K562 (cell line): ENCODE results near the gene FAM174C. TPM values are rescaled to one million over a fixed set of nuclear protein-coding genes. Genes with fewer than 3 reads are reported as not detected.

Experiments
- ASH1L ChIP-seq: fragments of 450-650 bp; IDR thresholded peaks from 2 replicates; pipeline ENCODE4 v1.6.1; 2018; ENCODE audit warnings: borderline replicate concordance, mild to moderate bottlenecking, low read depth; ENCODE audit not compliant: partially characterized antibody
- ATF1 ChIP-seq, 2 experiments: fragments of 450-650 bp in 1 of 2; IDR thresholded peaks; 2 replicates each; pipeline ENCODE4 v1.6.1; 2016; ENCODE audit warnings: missing compliant biosample characterization in 1 of 2, missing genetic modification characterization in 1 of 2
- BCL6 ChIP-seq: fragments of 250-450 bp; sonication (Bioruptor Pico); IDR thresholded peaks from 2 replicates; pipeline ENCODE4 v1.4.0; 2020
- CHD1 ChIP-seq: fragments of 200-600 bp; sonication (generic); IDR thresholded peaks from one replicate; pipeline ENCODE4 v1.6.1; 2012; ENCODE audit warnings: mild to moderate bottlenecking, moderate library complexity, low read length, inconsistent platforms
- FOXJ3 ChIP-seq: sonication (generic); formaldehyde crosslinking; IDR thresholded peaks from 2 replicates; pipeline ENCODE4 v1.4.0; 2020; ENCODE audit warnings: mild to moderate bottlenecking, missing genetic modification reagents
- KDM1A ChIP-seq, 2 experiments: fragments of 450-650 bp; IDR thresholded peaks; 2 replicates each; pipeline ENCODE4 v1.6.1; 2016; ENCODE audit warnings: mild to moderate bottlenecking in 2 of 2
- POU5F1 ChIP-seq: fragments of 150-350 bp; IDR thresholded peaks from 2 replicates; pipeline ENCODE4 v1.6.1; 2014; ENCODE audit warnings: borderline replicate concordance, low read length, low read depth, mild to moderate bottlenecking; ENCODE audit not compliant: partially characterized antibody
- RBM39 ChIP-seq: fragments of 200-400 bp; formaldehyde crosslinking; optimal IDR thresholded peaks from 2 replicates; pipeline ENCODE3; 2018; ENCODE audit warnings: low read depth, low read length
- RFX5 ChIP-seq: IDR thresholded peaks from 2 replicates; pipeline ENCODE4 v1.6.1; 2011; ENCODE audit warnings: low read depth, mild to moderate bottlenecking, improper control_type of control experiment, low read length
- SMAD4 ChIP-seq: fragments of 250-450 bp; sonication (Bioruptor Pico); conservative IDR thresholded peaks from 2 replicates; pipeline ENCODE4 v1.8.0; 2021; ENCODE audit warnings: inconsistent platforms, mild to moderate bottlenecking, moderate library complexity
- SMARCA5 ChIP-seq: fragments of 450-650 bp; IDR thresholded peaks from 2 replicates; pipeline ENCODE4 v1.6.1; 2016
- polyA plus RNA-seq, 8 experiments: library from polyadenylated mRNA; depleted of rRNA in 4 of 8; stranded (reverse) in 5 of 8; unstranded in 3 of 8; fragments of >200 nt; fragmentation: Nextera tagmentation in 2 of 8; fragmentation: Illumina TruSeq in 1 of 8; extraction: Ambion mirVana in 2 of 8; extraction: Trizol in 1 of 8; gene quantifications; 2 replicates each; pipeline versions ENCODE4 v1.2.1 to v1.2.3, GENCODE V29; 2011 to 2014; ENCODE audit warnings: inconsistent platforms in 1 of 8, missing spikeins in 1 of 8
- total RNA-seq, 7 experiments: library from RNA; depleted of rRNA in 6 of 7; stranded (reverse); fragments of >200 nt in 6 of 7; fragmentation: Illumina TruSeq in 2 of 7; extraction: Trizol in 2 of 7; gene quantifications; 2 replicates each; pipeline versions ENCODE4 v1.2.1 to v1.2.3, GENCODE V29; 2011 to 2021; ENCODE audit warnings: low replicate concordance in 1 of 7
- TF ChIP-seq, protein P1 (sequence below), 3 experiments: fragments of 200-800 bp in 1 of 3; sonication (Bioruptor generic) in 1 of 3; sonication (generic) in 1 of 3; formaldehyde crosslinking in 1 of 3; IDR thresholded peaks; 2 replicates each; pipeline versions ENCODE4 v1.6.1 to v1.8.0; 2016 to 2022; ENCODE audit warnings: mild to moderate bottlenecking in 2 of 3, missing compliant biosample characterization in 2 of 3, missing genetic modification characterization in 2 of 3, missing genetic modification reagents in 1 of 3
- TF ChIP-seq, protein P2 (sequence below): fragments of 250-450 bp; sonication (Bioruptor Pico); IDR thresholded peaks from 2 replicates; pipeline ENCODE4 v1.8.0; 2022; ENCODE audit warnings: inconsistent platforms, mild to moderate bottlenecking, moderate library complexity, borderline replicate concordance
- TF ChIP-seq, protein P3 (sequence below): fragments of 250-450 bp; sonication (Bioruptor Pico); IDR thresholded peaks from 2 replicates; pipeline ENCODE4 v1.5.0; 2020; ENCODE audit warnings: mild to moderate bottlenecking, borderline replicate concordance

The FAM174C gene
- total and polyA plus RNA-seq, 9 of the 15 experiments (the other 6 are each of a cell fraction or from before 2014, with no cell fraction given): 0.66 to 89.6 (median 20.3) TPM

DNA sequence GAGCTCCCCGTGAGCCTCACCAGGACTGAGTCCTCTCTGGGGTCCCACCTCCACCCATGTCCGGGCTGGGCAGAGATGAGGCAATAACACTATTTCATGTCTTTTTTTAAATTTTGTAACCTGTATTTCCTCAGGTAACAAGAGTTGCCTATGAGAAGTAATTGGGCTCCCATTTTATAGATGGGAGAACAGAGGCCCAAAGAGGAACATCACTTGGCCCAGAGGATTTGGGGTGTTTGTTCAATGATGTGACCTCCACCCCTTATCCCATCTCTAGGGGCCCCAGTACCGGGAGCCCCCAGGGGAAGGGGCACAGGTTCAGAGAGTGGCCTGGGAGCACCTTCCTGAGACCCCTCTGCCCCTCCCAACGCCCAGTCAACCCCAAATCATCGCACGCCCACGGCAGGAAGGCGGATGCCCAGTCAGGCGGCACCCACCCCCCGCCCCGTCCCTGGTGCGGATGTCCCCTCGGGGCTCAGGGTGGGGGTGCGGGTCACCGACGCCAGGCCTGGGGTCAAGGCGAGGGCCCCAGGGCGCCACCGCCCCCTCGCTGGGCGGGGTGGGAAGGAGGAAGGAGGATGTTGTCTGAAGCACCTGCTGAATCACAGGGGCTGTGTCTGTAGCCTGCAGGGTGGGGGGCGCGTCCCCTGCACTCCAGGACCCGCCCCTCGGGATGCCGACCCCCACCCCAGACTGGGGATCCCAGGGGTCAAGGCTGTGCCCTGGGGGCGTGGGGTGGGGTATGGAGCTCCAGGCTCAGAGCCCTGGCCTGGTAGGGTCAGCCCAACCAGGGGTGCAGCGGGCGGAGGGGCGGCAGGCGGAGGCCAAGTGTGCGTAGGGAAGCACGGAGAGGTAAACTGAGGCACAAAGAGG, 15.2 kb upstream of the FAM174C start (continued):
- TF ChIP-seq SMARCA5: 0 out of 2 replicates have a peak, but pooled peaks have one; percentile 28
- no peak for TF ChIP-seq RFX5
- TF ChIP-seq, protein P1, sequence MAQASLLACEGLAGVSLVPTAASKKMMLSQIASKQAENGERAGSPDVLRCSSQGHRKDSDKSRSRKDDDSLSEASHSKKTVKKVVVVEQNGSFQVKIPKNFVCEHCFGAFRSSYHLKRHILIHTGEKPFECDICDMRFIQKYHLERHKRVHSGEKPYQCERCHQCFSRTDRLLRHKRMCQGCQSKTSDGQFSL (CRISPR knock-in tag; IDR thresholded peaks at IDR 0.05): peak; percentile 79
- TF ChIP-seq, protein P1 (tag; IDR thresholded peaks at IDR 0.05): no peak
- TF ChIP-seq POU5F1: no peak
- TF ChIP-seq, protein P2, sequence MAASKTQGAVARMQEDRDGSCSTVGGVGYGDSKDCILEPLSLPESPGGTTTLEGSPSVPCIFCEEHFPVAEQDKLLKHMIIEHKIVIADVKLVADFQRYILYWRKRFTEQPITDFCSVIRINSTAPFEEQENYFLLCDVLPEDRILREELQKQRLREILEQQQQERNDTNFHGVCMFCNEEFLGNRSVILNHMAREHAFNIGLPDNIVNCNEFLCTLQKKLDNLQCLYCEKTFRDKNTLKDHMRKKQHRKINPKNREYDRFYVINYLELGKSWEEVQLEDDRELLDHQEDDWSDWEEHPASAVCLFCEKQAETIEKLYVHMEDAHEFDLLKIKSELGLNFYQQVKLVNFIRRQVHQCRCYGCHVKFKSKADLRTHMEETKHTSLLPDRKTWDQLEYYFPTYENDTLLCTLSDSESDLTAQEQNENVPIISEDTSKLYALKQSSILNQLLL (CRISPR knock-in tag): no peak
- TF ChIP-seq KDM1A (IDR thresholded peaks at IDR 0.05): peak; percentile 41 to 81
- no peak for TF ChIP-seq CHD1
- no peak for TF ChIP-seq ASH1L
- TF ChIP-seq FOXJ3 (CRISPR knock-in tag): no peak
- no peak for TF ChIP-seq SMAD4 (CRISPR knock-in tag)
- TF ChIP-seq BCL6 (CRISPR knock-in tag): no peak
- no peak for TF ChIP-seq RBM39
- TF ChIP-seq ATF1 (CRISPR knock-in tag; IDR thresholded peaks at IDR 0.05): no peak
- TF ChIP-seq ATF1 (tag; IDR thresholded peaks at IDR 0.05): no peak
- TF ChIP-seq, protein P3, sequence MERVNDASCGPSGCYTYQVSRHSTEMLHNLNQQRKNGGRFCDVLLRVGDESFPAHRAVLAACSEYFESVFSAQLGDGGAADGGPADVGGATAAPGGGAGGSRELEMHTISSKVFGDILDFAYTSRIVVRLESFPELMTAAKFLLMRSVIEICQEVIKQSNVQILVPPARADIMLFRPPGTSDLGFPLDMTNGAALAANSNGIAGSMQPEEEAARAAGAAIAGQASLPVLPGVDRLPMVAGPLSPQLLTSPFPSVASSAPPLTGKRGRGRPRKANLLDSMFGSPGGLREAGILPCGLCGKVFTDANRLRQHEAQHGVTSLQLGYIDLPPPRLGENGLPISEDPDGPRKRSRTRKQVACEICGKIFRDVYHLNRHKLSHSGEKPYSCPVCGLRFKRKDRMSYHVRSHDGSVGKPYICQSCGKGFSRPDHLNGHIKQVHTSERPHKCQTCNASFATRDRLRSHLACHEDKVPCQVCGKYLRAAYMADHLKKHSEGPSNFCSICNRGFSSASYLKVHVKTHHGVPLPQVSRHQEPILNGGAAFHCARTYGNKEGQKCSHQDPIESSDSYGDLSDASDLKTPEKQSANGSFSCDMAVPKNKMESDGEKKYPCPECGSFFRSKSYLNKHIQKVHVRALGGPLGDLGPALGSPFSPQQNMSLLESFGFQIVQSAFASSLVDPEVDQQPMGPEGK (CRISPR knock-in tag): no peak
